Adrenal gland (tissue), 12 donors: ENCODE data around the gene RIPPLY1. TPM values are rescaled to one million over a fixed set of nuclear protein-coding genes. Genes with fewer than 3 reads are reported as not detected.

Experiments used
- DNase-seq, 7 donors: peaks; one replicate each; pipeline ENCODE4 v3.0.0-alpha.2; 2019 to 2020
- H3K27ac ChIP-seq, 5 donors: fragments of 200-600 bp; sonication (generic) in 4 of 5; 1 replicate in 3 of 5; 2 replicates in 2 of 5; pipeline versions ENCODE4 v1.5.1 to v1.8.0; 2016 to 2020; ENCODE audit warnings: mild to moderate bottlenecking in 1 of 5
- H3K27me3 ChIP-seq: fragments of 200-600 bp; 2 replicates; pipeline ENCODE4 v1.8.0; 2021
- H3K36me3 ChIP-seq, 2 donors: fragments of 200-600 bp; replicated peaks in 1 of 2; 1 replicate in 1 of 2; 2 replicates in 1 of 2; pipeline versions ENCODE4 v1.5.1 to v1.8.0; 2018 to 2022
- H3K4me1 ChIP-seq, 2 donors: fragments of 200-600 bp; replicated peaks in 1 of 2; 1 replicate in 1 of 2; 2 replicates in 1 of 2; pipeline versions ENCODE4 v1.5.1 to v1.8.0; 2018 to 2021
- H3K4me3 ChIP-seq, 4 donors: fragments of 200-600 bp; sonication (generic) in 3 of 4; one replicate each; pipeline ENCODE4 v1.5.1; 2016 to 2018
- H3K9me3 ChIP-seq, 3 donors: fragments of 200-600 bp; sonication (generic) in 1 of 3; replicated peaks in 1 of 3; 1 replicate in 2 of 3; 2 replicates in 1 of 3; pipeline versions ENCODE4 v1.5.1 to v1.8.0; 2016 to 2021
- CTCF ChIP-seq, 6 experiments: fragments of 450-650 bp in 4 of 6; fragments of 200-600 bp in 2 of 6; sonication (generic) in 1 of 6; IDR thresholded peaks; 1 replicate in 5 of 6; 2 replicates in 1 of 6; pipeline versions ENCODE4 v1.5.1 to v1.8.0; 2016 to 2021; ENCODE audit warnings: antibody characterized with exemption in 6 of 6, mild to moderate bottlenecking in 2 of 6, moderate library complexity in 1 of 6
- POLR2A ChIP-seq, 2 donors: fragments of 450-650 bp; IDR thresholded peaks; one replicate each; pipeline ENCODE4 v1.6.1; 2017; ENCODE audit warnings: antibody characterized with exemption in 2 of 2, mild to moderate bottlenecking in 2 of 2, moderate library complexity in 1 of 2
- WGBS, 4 donors: extraction: QIAGEN DNeasy Blood & Tissue Kit in 2 of 4; methylation state at CpG; one replicate each; pipeline versions ENCODE4 v1.1.5 to v1.1.7; 2013 to 2017; 5-methylcytosine and 5-hydroxymethylcytosine counted together
- intact Hi-C, 2 donors: fragments of 100-400 bp; cut with DNase I; formaldehyde crosslinking; loops; one replicate each; pipeline versions ENCODE4 v1.14.1 to v1.15.0; 2022 to 2023
- polyA plus RNA-seq, 3 donors: library from polyadenylated mRNA; stranded (reverse); fragments of 200-250 nt in 2 of 3; fragments of 350-450 nt in 1 of 3; fragmentation: Illumina TruSeq in 1 of 3; extraction: RNeasy Lipid Tissue Mini Kit (QIAGEN cat#74804) in 1 of 3; gene quantifications; one replicate each; pipeline ENCODE4 v1.2.3, GENCODE V29; 2013 to 2014
- total RNA-seq, 9 donors: library from RNA; depleted of rRNA in 4 of 9; stranded (reverse); fragments of >200 nt in 4 of 9; fragments of 120-200 nt in 1 of 9; fragmentation: NEBNext Ultra II Directional in 1 of 9; extraction: Animal tissue kit (Norgen Biotek cat#: 25700) in 1 of 9; gene quantifications; one replicate each; pipeline versions ENCODE4 v1.1.0 to v1.2.4, GENCODE V29; 2013 to 2023
- donor health status: healthy with polysubstance abuse.
- donor health status: Bipolar disorder and iron deficiency.
- donor health status: DM: yes; HTN: yes; CAD: no.
- donor health status: DM: no; HTN: no; CAD: no.
- donor health status: DM: no; HTN: no; CAD: no.
- donor health status: DM: yes; HTN: yes; CAD: no.

The RIPPLY1 gene
- total and polyA plus RNA-seq, 12 donors = 0.25 to 0.80 (median 0.34) TPM; not detected in 9

GRCh38 chrX:106940068-106940467 is 36.9 kb upstream of the RIPPLY1 start:
- Histone ChIP-seq H3K27me3 (no peaks in the 10 kb centered on the region), H3K4me1 (no peaks in the 10 kb centered on the region), H3K4me3 (no peak overlapping the region), H3K36me3 (peaks cover 0 to 6% of the 10 kb centered on the region in 2 donors), H3K27ac (no peak overlapping the region), H3K9me3 (no peaks in the 10 kb centered on the region)
- intact Hi-C loops = no loop called here
- WGBS, 4 donors = 83 to 96% (median 93%) methylated on average over 1 of the region's 1 CpG
- DNase-seq = no peak
- no peak for TF ChIP-seq POLR2A (IDR thresholded peaks at IDR 0.05)

- Histone ChIP-seq H3K36me3 (peaks cover 0 to 6% of the 10 kb centered on the region in 2 donors), H3K27ac (no peak overlapping the region), H3K9me3 (no peaks in the 10 kb centered on the region), H3K27me3 (no peaks in the 10 kb centered on the region), H3K4me1 (no peaks in the 10 kb centered on the region), H3K4me3 (no peak overlapping the region)
- TF ChIP-seq POLR2A (IDR thresholded peaks at IDR 0.05) (no peak), CTCF (IDR thresholded peaks at IDR 0.05) (no peak)
- intact Hi-C loops = no loop called here
- no peak for DNase-seq
- 73 to 91% (median 85%) methylated on average over 3 of the region's 3 CpGs for WGBS, 4 donors
These were observed 36.4 kb upstream of the RIPPLY1 start for GRCh38 chrX:106939566-106939965.

- no peak for DNase-seq
These were observed 33.1 kb upstream of the RIPPLY1 start for GRCh38 chrX:106936246-106936645.

GRCh38 chrX:106935175-106935574 is 32.0 kb upstream of the RIPPLY1 start:
- Histone ChIP-seq H3K9me3 (no peaks in the 10 kb centered on the region), H3K27me3 (no peaks in the 10 kb centered on the region), H3K27ac (no peak overlapping the region), H3K4me1 (peaks cover 0 to 12% of the 10 kb centered on the region in 2 donors), H3K36me3 (no peaks in the 10 kb centered on the region), H3K4me3 (no peak overlapping the region)
- TF ChIP-seq POLR2A (IDR thresholded peaks at IDR 0.05) = no peak
- TF ChIP-seq CTCF (IDR thresholded peaks at IDR 0.05) = no peak
- no peak for DNase-seq
- intact Hi-C loops = no loop called here
- 55 to 67% (median 62%) methylated on average over 4 of the region's 4 CpGs for WGBS, 4 donors

More at GRCh38 chrX:106936246-106936645, 33.1 kb upstream of the RIPPLY1 start:
- no peak overlapping the region for H3K4me3 ChIP-seq
- no peaks in the 10 kb centered on the region for H3K27me3 ChIP-seq
- no peaks in the 10 kb centered on the region for H3K36me3 ChIP-seq
- H3K9me3 ChIP-seq = no peaks in the 10 kb centered on the region
- H3K27ac ChIP-seq = no peak overlapping the region
- TF ChIP-seq CTCF (IDR thresholded peaks at IDR 0.05) = no peak
- TF ChIP-seq POLR2A (IDR thresholded peaks at IDR 0.05) = no peak
- intact Hi-C loops = no loop called here
- H3K4me1 ChIP-seq = peaks cover 0 to 12% of the 10 kb centered on the region in 2 donors
- 52 to 90% (median 77%) methylated on average over 1 of the region's 1 CpG for WGBS, 4 donors

- intact Hi-C loops = no loop called here
- TF ChIP-seq POLR2A (IDR thresholded peaks at IDR 0.05) = no peak
- peak in 6 of 7 donors; percentile 40 to 55 (median 51) for DNase-seq
- Histone ChIP-seq H3K36me3 (no peaks in the 10 kb centered on the region), H3K9me3 (no peaks in the 10 kb centered on the region), H3K27ac (peak overlapping the region in 2 of 5 donors; percentile 74 to 75), H3K4me1 (peaks cover 0 to 12% of the 10 kb centered on the region in 2 donors), H3K4me3 (no peak overlapping the region), H3K27me3 (no peaks in the 10 kb centered on the region)
- WGBS, 4 donors = 8 to 43% (median 20%) methylated on average over 2 to 3 of the region's 3 CpGs
These were observed 30.4 kb upstream of the RIPPLY1 start for GRCh38 chrX:106933538-106933961.
